K562 (cell line): Measurements from ENCODE around the gene PRDM8.

Source experiments
- ARNT ChIP-seq, 2 experiments: fragments of 450-650 bp; IDR thresholded peaks; 2 replicates each; pipeline ENCODE4 v1.6.1; 2016; ENCODE audit warnings: mild to moderate bottlenecking in 1 of 2
- CBFB ChIP-seq: sonication (generic); formaldehyde crosslinking; IDR thresholded peaks from 2 replicates; pipeline ENCODE4 v1.4.0; 2020; ENCODE audit warnings: mild to moderate bottlenecking, missing genetic modification reagents
- DPF2 ChIP-seq: fragments of 450-650 bp; IDR thresholded peaks from 2 replicates; pipeline ENCODE4 v1.6.1; 2016
- HDGF ChIP-seq: fragments of 450-650 bp; IDR thresholded peaks from 2 replicates; pipeline ENCODE4 v1.6.1; 2016
- IRF2 ChIP-seq: sonication (generic); formaldehyde crosslinking; IDR thresholded peaks from 2 replicates; pipeline ENCODE4 v1.8.1; 2022; ENCODE audit warnings: mild to moderate bottlenecking, missing genetic modification reagents
- NELFE ChIP-seq: IDR thresholded peaks from 2 replicates; pipeline ENCODE4 v1.6.1; 2011; ENCODE audit warnings: mild to moderate bottlenecking; ENCODE audit not compliant: insufficient read depth, insufficient read length
- SP1 ChIP-seq: sonication (generic); formaldehyde crosslinking; IDR thresholded peaks from 2 replicates; pipeline ENCODE4 v1.8.1; 2022; ENCODE audit warnings: mild to moderate bottlenecking, missing genetic modification reagents
- ZNF444 ChIP-seq: fragments of 250-450 bp; sonication (Bioruptor Pico); IDR thresholded peaks from 2 replicates; pipeline ENCODE4 v1.4.0; 2020; ENCODE audit warnings: mild to moderate bottlenecking, moderate library complexity
- TF ChIP-seq, protein P1 (sequence below), 3 experiments: IDR thresholded peaks in 2 of 3; conservative IDR thresholded peaks in 1 of 3; 2 replicates each; pipeline ENCODE4 v1.5.1; 2011 to 2012; ENCODE audit warnings: low read length in 3 of 3, mild to moderate bottlenecking in 3 of 3, control low read depth in 2 of 3, improper control_type of control experiment in 1 of 3, inconsistent platforms in 1 of 3, low read depth in 1 of 3, mixed read lengths in 1 of 3, moderate library complexity in 1 of 3; ENCODE audit not compliant: insufficient read depth in 2 of 3
- TF ChIP-seq, protein P2 (sequence below): fragments of 250-450 bp; sonication (Bioruptor Pico); IDR thresholded peaks from 2 replicates; pipeline ENCODE4 v1.5.0; 2022; ENCODE audit warnings: mild to moderate bottlenecking

DNA sequence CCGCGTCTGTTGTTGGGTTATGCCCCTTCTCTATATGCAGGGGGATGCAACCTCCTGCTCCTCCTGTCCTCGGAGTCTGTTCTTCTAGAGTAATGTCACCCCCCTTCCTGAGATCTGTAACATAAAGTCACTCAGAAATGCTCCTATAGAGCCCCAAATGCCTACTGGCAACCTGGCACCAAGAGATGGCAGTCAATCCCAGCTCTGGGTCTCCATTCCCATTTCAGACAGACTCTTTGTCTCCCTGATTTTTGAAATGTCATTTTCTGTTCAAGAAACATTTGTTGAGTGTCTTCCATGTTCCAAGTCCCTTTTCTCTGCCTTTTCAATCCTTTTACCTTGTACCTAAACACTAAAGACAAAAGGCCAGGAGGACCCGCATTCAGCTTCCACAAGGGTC lies 9.6 kb upstream of the PRDM8 start:
- TF ChIP-seq, protein P1, sequence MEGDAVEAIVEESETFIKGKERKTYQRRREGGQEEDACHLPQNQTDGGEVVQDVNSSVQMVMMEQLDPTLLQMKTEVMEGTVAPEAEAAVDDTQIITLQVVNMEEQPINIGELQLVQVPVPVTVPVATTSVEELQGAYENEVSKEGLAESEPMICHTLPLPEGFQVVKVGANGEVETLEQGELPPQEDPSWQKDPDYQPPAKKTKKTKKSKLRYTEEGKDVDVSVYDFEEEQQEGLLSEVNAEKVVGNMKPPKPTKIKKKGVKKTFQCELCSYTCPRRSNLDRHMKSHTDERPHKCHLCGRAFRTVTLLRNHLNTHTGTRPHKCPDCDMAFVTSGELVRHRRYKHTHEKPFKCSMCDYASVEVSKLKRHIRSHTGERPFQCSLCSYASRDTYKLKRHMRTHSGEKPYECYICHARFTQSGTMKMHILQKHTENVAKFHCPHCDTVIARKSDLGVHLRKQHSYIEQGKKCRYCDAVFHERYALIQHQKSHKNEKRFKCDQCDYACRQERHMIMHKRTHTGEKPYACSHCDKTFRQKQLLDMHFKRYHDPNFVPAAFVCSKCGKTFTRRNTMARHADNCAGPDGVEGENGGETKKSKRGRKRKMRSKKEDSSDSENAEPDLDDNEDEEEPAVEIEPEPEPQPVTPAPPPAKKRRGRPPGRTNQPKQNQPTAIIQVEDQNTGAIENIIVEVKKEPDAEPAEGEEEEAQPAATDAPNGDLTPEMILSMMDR (IDR thresholded peaks at IDR 0.05 in 2 of 3, conservative IDR thresholded peaks at IDR 0.05 in 1 of 3; ENCODE audit: insufficient read depth in 2 of 3, low read depth in 1 of 3, low read length in 3 of 3), result no peak
- no peak for TF ChIP-seq IRF2 (CRISPR knock-in tag)
- TF ChIP-seq SP1 (CRISPR knock-in tag), result no peak
- TF ChIP-seq ARNT (IDR thresholded peaks at IDR 0.05), result no peak
- no peak for TF ChIP-seq ZNF444 (CRISPR knock-in tag)
- TF ChIP-seq CBFB (CRISPR knock-in tag), result no peak
- no peak for TF ChIP-seq DPF2
- no peak for TF ChIP-seq HDGF
- TF ChIP-seq, protein P2, sequence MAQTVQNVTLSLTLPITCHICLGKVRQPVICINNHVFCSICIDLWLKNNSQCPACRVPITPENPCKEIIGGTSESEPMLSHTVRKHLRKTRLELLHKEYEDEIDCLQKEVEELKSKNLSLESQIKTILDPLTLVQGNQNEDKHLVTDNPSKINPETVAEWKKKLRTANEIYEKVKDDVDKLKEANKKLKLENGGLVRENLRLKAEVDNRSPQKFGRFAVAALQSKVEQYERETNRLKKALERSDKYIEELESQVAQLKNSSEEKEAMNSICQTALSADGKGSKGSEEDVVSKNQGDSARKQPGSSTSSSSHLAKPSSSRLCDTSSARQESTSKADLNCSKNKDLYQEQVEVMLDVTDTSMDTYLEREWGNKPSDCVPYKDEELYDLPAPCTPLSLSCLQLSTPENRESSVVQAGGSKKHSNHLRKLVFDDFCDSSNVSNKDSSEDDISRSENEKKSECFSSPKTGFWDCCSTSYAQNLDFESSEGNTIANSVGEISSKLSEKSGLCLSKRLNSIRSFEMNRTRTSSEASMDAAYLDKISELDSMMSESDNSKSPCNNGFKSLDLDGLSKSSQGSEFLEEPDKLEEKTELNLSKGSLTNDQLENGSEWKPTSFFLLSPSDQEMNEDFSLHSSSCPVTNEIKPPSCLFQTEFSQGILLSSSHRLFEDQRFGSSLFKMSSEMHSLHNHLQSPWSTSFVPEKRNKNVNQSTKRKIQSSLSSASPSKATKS (CRISPR knock-in tag), result no peak
- no peak for TF ChIP-seq NELFE
